HT-29 (cell line): ENCODE measurements around the gene RBBP8NL. TPM values are rescaled to one million over a fixed set of nuclear protein-coding genes. Genes with fewer than 3 reads are reported as not detected.

Experiments
- DNase-seq: peaks from one replicate; pipeline ENCODE4 v3.0.0-alpha.2; 2015; ENCODE audit warnings: low spot score
- total RNA-seq: library from RNA; depleted of rRNA; stranded (reverse); fragments of >200 nt; shearing (Covaris generic); gene quantifications from 2 replicates; pipeline ENCODE4 v1.2.3, GENCODE V29; 2014

Gene RBBP8NL
- total RNA-seq, 1 experiment from 2014 or later: 26.7 TPM

GRCh38 chr20:62393830-62394229 lies 33.5 kb downstream of the RBBP8NL start:
- DNase-seq: no peak

GRCh38 chr20:62393335-62393665 lies 34.0 kb downstream of the RBBP8NL start:
- DNase-seq: no peak

- DNase-seq: no peak
These were observed 34.6 kb downstream of the RBBP8NL start for GRCh38 chr20:62392621-62393334.

- no peak for DNase-seq
These were observed 35.3 kb downstream of the RBBP8NL start for GRCh38 chr20:62392077-62392418.

GRCh38 chr20:62391165-62392076 lies 35.9 kb downstream of the RBBP8NL start:
- DNase-seq: no peak

DNA sequence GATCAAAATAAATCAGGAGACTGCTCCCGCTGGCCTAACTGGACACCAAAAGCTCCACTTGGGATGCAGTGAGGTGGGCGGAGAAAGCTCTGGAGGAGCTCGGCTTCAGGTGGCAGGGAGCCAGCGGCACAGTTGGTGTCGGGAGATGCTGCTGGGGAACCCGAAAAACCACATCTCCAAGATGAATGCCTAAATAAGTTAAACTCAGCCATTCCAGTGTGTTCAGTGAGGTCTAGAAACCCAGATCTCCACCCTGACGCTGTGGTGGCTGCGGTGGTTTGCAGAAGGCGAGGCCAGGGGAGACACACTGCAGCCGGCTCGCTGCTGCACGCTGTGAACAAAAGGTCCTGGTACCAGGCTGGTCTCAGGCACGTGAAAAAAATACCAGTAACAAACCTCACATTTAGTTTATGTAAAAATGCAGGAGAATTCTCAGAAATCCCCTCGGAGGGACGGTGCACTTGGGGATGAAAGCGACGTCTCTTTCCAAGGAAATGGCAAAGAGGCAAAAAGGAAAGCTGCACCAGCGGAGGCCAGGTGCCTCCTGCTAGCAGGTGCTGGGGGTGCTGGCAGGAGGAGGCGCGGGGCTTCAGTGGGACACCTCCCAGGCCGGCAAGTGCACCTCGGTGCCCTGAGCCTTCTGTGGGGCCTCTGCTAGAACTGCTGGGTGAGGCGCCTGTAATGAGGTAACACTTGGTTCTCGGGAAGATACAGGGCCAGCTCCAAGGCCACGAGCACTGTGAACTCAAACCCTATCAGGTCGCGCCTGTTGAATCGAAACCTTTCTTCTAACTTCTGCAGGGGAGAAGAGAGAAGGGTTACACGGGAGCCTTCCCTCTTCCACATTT lies 36.8 kb downstream of the RBBP8NL start:
- DNase-seq: no peak

DNA sequence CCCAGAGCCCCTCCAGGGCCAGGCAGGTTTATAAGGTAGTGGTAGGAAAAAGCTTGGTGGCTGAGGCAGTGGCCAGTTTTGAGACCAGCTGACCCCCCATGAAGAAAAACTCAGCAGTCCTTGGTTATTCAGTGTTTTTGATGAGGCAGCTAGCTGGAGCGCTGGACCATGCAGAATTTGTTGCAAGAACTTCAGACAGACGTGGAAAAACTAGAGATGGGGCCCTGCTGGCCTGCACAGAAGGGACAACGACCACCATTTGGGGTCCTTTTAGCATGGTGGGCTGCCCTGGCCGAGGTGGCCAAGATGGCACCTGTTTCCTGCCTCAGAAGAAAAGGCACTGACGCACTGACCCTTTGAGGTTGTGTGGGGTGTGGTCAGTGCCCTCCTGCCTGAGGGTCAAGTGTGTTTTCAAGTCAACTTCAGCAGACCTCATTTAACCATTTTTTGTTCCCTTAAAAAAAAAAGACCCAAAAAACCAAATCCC lies 37.7 kb downstream of the RBBP8NL start:
- DNase-seq: no peak

DNA sequence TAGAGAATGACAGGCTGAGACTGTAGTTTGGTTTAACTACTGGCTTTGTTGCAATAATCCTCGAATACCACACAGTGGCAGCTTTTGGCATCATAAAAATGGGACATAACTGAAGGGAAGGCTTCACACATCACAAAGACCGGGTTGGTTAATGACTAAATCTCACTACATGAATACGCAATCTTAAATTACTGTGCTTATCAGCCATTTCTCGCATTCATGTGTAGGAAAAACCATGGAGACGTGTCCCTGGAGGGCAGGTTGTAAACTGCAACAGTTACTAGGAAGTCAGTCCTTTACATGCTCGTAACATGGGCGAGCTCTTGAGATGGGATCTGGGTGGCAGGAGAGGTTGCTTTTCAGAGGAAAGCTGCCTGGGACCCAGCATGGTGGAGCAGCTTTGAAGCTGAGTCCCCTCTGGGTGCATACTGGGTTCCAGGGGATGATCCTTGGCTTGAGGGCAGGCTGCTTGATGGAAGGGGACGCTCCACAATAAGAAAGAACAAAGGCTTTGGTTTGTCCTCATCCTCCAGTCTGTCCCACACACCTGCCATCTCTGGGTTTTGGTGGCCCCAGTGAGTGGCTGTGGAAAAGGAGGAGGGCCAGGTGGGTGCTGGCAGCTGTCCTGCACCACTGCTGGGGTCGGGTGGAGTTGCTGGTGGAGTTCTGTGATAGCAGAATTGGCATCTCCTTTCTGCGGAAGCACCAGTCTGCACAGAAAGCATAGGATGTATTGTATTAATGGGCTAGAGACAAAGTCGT lies 38.3 kb downstream of the RBBP8NL start:
- no peak for DNase-seq

GRCh38 chr20:62387933-62388635 lies 39.3 kb downstream of the RBBP8NL start:
- no peak for DNase-seq

DNA sequence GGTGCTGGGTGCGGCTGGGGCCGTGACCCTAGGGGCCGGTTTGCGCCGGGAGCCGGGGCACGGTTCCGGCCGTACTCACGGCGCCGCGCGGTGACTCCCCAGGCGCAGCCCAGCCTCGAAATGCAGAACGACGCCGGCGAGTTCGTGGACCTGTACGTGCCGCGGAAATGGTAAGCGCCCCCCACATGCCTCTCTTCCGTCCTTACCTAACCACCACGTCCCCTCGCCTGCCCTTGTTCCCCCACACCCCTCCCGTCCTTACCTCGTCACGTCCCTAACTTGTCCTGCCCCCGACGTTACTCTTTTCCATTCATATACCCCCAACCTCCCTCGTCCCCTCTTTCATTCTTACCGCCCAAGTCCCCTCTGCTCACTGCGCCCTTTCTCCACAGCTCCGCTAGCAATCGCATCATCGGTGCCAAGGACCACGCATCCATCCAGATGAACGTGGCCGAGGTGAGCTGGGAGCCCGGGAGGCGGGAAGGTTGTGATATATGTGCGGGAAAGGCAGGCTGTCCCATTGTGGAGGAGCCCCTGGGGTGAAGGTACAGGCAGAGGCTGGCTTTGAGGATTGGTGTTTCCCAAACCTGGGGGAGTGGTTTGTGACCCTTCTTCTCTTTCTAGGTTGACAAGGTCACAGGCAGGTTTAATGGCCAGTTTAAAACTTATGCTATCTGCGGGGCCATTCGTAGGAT lies 40.0 kb downstream of the RBBP8NL start:
- DNase-seq: no peak

GRCh38 chr20:62386383-62387218 lies 40.7 kb downstream of the RBBP8NL start, which contains the start of gene RPS21:
Gene RPS21, plus strand, starts transcription at chr20:62387103. Its CDS starts 236 bp downstream, at chr20:62387339.
- peak; percentile 97 for DNase-seq

DNA sequence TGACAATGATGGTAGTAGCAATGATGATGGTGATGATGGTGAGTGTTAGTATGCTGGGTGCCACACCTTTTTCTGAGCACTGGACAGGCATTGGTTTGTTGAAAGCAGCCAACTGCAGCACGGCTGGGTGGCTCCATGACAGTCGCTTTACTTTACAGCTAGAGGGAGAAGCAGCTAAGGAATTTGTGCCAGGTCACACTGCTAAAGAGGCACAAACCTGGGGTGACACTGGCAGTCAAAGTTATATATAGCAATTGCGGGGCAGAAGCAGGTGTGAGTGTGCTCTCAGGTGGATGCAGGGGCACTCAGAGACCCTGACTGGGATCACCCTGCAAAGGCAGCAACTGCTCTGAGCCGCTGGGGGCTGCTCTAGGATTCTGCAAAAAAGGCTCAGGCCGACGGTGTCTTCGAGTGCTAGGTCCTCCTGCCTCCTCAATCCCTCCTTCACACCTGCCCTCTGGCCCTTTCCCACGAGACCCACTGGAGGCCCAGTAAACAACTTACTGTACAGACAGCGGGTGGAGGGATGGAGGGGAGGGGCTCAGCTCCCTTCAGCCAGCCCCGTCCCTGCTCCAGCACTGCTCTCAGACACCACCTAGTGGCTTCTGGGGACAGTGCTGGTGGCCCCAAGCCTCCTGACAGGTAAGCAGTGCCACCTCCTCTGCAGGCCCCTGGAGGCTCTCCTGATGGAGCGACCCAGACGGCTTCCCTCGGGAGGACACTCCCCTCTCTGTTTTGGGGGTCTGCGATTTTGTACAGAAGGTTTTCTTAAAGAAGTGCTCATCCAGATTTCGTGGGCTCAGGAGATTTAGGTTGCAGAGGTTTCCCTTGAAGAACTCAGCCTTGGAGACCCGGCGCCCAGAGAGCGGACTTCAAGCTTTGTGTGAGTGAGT lies 44.8 kb downstream of the RBBP8NL start:
- peak; percentile 98 for DNase-seq

- DNase-seq: no peak
These were observed 45.5 kb downstream of the RBBP8NL start for GRCh38 chr20:62381842-62382241.

- no peak for DNase-seq
These were observed 46.0 kb downstream of the RBBP8NL start for GRCh38 chr20:62381202-62381797.

DNA sequence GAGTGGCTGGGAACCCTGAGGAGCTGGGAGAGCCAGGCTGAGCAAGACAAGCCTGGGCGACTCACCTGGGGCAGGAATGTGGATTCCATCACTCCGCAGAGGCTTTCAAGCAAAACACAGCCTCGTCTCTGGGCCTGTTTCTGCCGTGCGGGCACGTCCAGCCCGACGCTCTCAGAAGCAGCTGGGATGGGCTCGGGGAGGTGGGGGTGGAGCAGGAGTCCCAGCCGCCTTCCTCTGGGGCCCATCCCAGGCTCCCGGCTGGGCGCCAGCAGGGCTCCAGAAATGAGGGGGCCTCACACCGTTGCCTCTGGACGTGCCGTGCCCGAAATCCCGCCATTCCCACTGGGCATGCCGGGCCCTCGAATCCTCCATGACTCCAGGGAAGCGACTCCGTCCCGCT lies 49.1 kb downstream of the RBBP8NL start:
- DNase-seq: no peak

GRCh38 chr20:62377615-62378178 lies 49.6 kb downstream of the RBBP8NL start:
- DNase-seq: no peak

GRCh38 chr20:62377064-62377461 lies 50.3 kb downstream of the RBBP8NL start:
- DNase-seq: no peak
